ENCODE results near the gene GLRA1.

DNA sequence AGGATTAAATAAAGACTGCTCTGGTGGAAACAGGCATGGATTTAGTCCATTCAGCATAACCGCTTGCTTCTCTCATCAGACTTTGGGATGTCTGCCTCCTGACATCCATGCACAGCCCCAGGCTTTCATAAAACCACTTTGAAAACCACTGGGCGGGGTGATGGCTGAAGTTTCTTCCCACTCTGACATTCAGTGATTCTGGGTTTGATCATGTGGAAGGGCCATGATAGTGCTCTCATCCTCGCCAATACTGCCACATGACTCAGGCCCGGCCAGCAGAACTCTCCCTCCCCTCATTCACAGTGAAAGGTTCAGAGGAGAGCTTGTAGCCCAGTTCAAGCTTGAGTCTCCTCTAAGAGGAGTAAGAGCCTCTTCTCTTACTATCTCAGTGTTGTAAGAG lies 29.6 kb upstream of the GLRA1 start:
- TF ChIP-seq ARNT (IDR thresholded peaks at IDR 0.05) (no peak), FOXA1 (IDR thresholded peaks at IDR 0.05) (no peak), NFRKB (IDR thresholded peaks at IDR 0.05) (no peak), TARDBP (IDR thresholded peaks at IDR 0.05) (no peak), CTBP1 (IDR thresholded peaks at IDR 0.05; ENCODE audit: borderline replicate concordance) (no peak)

All from HEK293T (cell line).